Measurements from ENCODE around the gene SH2D3C. TPM values are rescaled to one million over a fixed set of nuclear protein-coding genes. Genes with fewer than 3 reads are reported as not detected.
"Not testable (repeated sequence)": the region's sequence is repeated elsewhere in the genome, so short reads cannot be mapped to it uniquely, and the experiment has no call there.

Gene SH2D3C
- total RNA-seq, 2 experiments from 2014 or later, result 80.8 to 81.9 TPM

DNA sequence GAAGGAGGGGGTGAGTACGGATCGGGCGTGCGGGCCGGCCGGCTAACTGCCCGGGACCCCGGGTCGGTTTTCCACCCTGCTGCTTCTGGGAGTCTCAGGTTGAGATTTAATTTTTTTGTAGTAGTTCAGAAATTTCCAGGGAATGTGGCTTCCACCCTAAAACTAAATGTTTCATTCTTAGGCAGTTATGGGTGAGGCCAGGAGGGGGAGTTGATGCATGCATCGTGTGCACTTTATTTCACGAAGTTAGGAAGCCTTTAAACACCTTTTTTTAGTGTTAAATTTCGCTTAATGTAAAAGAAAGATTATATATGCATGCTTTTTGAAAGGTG is 8.3 kb upstream of the SH2D3C start:
- Mint-ChIP-seq H3K4me1 (peaks cover 69% of the 10 kb centered on the region), H3K9me3 (no peaks in the 10 kb centered on the region), H3K4me3 (peak overlapping the region; percentile 97), H3K36me3 (ENCODE audit: low read depth) (peaks cover 53% of the 10 kb centered on the region), H3K27ac (peak overlapping the region; percentile 81), H3K27me3 (no peaks in the 10 kb centered on the region)
- CTCF ChIA-PET, result interaction anchor here (0.9 to 4.6 kb wide), 9 partner anchors 10 to 156 kb away, joined by 3 to 36 read pairs (median 3); partner anchors contain the start of gene TOR2A
- no peak for DNase-seq
- POLR2A ChIA-PET, result interaction anchor here (0.9 to 7.0 kb wide), 7 partner anchors 10 to 119 kb away, joined by 3 to 77 read pairs (median 9); partner anchors contain the start of gene TOR2A

DNA sequence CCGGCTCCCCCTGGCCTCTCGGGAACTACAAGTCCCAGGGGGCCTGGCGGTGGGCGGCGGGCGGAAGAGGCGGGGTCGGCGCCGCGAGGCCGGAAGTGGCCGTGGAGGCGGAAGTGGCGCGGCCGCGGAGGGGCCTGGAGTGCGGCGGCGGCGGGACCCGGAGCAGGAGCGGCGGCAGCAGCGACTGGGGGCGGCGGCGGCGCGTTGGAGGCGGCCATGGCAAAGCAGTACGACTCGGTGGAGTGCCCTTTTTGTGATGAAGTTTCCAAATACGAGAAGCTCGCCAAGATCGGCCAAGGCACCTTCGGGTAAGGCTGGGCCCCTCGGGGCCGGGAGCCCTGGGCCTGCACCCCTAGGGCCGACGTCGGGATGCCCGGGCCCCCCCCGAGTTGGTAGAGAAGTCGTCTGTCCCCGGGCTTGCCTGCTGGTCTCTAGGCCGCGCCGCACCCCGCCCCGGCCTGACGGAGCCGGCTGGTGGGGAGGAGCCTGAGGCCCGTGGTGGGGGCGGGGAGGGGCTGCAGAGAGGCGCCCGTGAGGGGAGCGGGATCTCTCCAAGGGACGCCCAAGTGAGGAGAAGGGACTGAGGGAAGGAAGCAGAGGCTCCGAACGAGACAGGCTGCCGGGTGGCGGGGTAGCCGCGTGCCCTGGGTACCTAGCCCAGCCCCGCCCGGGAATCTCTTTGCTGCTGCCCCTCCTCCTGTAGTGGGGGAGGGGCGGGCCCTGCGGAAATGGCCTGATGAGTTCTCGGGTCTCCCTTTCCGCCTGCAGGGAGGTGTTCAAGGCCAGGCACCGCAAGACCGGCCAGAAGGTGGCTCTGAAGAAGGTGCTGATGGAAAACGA is 7.7 kb upstream of the SH2D3C start, which contains the start of gene CDK9:
TSS of gene CDK9 (plus strand) at position 102 of the 840 bp plus-strand sequence. CDS start at position 217, 115 bp downstream.
- ChIA-PET POLR2A (interaction anchor here (0.6 to 7.0 kb wide), 25 partner anchors 10 to 389 kb away, joined by 3 to 77 read pairs (median 7); partner anchors contain the start of genes FPGS, LRSAM1, NAIF1 and RPL12), CTCF (interaction anchor here (0.7 to 7.3 kb wide), 14 partner anchors 10 to 306 kb away, joined by 3 to 90 read pairs (median 4); partner anchors contain the start of gene TOR2A)
- Mint-ChIP-seq H3K4me1 (peaks cover 74% of the 10 kb centered on the region), H3K9me3 (no peaks in the 10 kb centered on the region), H3K36me3 (ENCODE audit: low read depth) (peaks cover 48% of the 10 kb centered on the region), H3K27me3 (no peaks in the 10 kb centered on the region), H3K27ac (peak within 1 kb of the TSS; percentile 93), H3K4me3 (peak within 1 kb of the TSS; percentile 97)
- DNase-seq, result peak; percentile 95

DNA sequence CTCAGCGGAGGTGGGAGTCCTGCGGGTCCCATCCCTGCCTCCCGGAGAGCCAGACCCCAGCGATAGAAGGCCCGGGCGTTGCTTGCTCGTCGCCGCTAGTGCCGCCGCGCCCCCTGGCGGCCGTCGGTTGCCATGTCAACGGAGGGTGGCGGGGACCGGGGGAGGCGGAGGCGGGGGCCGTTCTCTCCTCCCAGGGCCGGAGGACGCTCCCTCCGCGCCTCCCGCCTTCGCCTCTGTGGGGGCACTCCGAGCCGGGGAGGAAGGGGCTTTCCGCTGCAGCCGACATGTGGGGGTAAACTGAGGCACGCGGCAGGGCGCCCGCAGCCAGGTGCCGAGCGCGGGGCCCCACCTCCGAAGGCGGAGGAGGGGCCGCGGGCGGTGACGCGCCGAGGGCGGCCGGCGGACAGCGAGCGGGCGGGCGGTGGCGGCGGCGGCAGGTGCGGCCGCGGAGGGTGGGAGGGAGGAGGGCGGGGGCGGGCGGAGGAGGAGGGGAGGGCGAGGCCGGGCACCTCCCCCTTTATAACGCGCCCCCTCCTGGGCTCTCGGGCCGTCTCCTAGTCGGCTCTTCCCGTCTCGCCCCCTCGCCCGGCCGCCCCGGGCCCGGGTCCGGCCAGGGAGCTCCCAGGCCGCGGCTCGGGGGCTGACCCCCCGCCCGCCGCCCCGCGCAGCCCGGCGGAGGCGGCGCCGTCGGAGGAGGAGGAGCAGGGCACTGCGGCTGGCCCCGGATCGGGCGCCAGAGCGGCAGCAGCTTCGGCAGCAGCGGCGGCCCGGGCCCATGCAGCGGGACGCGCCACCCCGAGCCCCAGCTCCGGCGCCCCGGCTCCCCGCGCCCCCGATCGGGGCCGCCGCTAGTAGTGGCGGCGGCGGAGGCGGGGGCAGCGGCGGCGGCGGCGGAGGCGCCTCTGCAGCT is 6.8 kb upstream of the SH2D3C start:
- no peaks in the 10 kb centered on the region for H3K9me3 Mint-ChIP-seq
- H3K27me3 Mint-ChIP-seq, result no peaks in the 10 kb centered on the region
- peaks cover 78% of the 10 kb centered on the region for H3K4me1 Mint-ChIP-seq
- H3K27ac Mint-ChIP-seq, result peak overlapping the region; percentile 93
- ChIA-PET CTCF (interaction anchor here (0.7 to 7.3 kb wide), 17 partner anchors 10 to 307 kb away, joined by 3 to 90 read pairs (median 4); partner anchors contain the start of gene TOR2A), POLR2A (interaction anchor here (0.6 to 7.0 kb wide), 30 partner anchors 9 to 388 kb away, joined by 3 to 77 read pairs (median 5); partner anchors contain the start of genes FPGS, LRSAM1, NAIF1 and RPL12)
- H3K36me3 Mint-ChIP-seq (ENCODE audit: low read depth), result peaks cover 41% of the 10 kb centered on the region
- peak overlapping the region; percentile 97 for H3K4me3 Mint-ChIP-seq
- peak; percentile 93 for DNase-seq

DNA sequence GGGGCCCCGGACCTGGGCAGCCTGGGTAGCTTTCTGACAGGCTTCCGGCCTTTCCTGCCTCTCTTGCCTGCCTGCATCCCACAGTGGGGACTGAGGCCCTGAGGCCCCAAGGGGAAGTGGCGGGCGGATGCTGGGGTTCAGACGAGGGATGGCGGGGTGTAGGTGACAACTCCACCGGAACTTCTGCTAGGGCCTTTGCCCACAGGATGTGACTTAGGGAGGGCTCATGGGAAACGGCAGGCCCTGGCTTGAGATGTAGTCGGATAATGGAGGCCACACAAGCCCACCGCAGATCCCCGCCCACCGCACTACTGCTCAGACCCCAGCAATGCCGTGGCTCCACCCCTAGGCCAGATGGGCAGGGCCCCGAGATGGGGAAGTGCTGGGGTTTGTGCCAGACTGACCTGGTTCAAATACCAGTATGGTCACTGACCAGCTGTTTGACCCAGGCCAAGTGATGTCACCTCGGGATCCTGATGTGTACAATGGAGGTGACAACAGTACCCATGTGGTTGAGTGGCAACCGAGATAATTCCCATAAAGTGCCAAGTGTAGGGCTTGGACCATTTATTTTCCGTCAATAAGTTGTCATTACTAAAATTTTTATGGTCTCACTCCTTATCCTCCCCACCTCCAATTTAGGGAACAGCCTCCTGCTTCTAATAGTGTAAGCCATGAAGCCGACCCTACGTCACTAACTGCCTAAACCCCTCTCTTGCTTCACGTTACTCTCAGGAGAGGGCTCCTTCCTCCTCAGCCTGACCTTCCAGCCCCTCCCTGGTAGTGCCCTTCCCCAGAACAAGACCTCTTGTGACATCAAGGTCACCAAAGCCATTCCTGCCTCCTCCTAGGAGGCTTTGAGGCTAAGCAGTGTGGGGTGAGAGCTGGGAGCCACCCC is 4.9 kb upstream of the SH2D3C start:
- CTCF ChIA-PET, result interaction anchor here (0.6 to 7.3 kb wide), 13 partner anchors 10 to 405 kb away, joined by 3 to 90 read pairs (median 4); partner anchors contain the start of genes ST6GALNAC4 and TOR2A

DNA sequence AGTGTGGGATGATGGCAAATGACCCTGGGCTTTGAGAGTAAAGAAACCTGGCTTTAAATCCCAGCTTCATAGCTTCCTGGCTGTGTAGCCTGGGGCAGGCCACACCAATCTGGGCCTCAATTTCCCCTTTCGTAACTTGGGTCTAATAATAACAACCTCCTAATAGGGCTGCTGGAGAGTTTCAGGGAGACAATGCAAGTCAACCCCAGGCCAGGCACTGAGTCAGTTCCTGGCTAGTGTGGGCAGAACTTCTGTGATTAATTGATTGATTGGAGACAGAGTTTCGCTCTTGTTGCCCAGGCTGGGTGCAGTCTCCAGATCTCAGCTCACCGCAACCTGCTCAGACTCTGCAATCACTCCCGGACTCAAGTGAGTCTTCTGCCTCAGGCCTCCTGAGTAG is 3.3 kb upstream of the SH2D3C start:
- no peaks in the 10 kb centered on the region for H3K27me3 Mint-ChIP-seq
- DNase-seq, result no peak
- peak overlapping the region; percentile 93 for H3K27ac Mint-ChIP-seq

More for the DNA sequence above, 4.9 kb upstream of the SH2D3C start:
- no peaks in the 10 kb centered on the region for H3K27me3 Mint-ChIP-seq
- peak overlapping the region; percentile 93 for H3K27ac Mint-ChIP-seq
- H3K36me3 Mint-ChIP-seq (ENCODE audit: low read depth), result peaks cover 25% of the 10 kb centered on the region
- peak overlapping the region; percentile 82 for H3K4me3 Mint-ChIP-seq
- peaks cover 76% of the 10 kb centered on the region for H3K4me1 Mint-ChIP-seq
- peak; percentile 91 for DNase-seq
- no peaks in the 10 kb centered on the region for H3K9me3 Mint-ChIP-seq
- POLR2A ChIA-PET, result interaction anchor here (0.6 to 7.0 kb wide), 14 partner anchors 10 to 332 kb away, joined by 3 to 77 read pairs (median 3); partner anchors contain the start of genes LRSAM1, RPL12 and TOR2A

DNA sequence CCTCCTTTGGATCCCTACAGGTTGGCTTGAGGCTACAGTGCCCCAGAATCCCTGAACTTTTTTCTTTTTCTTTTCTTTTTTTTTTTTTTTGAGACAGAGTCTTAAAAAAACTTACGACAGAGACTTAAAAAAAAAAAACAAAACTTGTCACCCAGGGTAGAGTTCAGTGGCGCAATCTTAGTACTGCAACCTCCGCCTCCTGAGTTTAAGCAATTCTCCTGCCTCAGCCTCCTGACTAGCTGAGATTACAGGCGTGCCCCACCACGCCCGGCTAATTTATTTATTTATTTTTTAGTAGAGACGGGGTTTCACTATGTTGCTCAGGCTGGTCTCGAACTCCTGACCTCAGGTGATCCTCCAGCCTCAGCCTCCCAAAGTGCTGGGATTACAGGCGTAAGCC is 2.4 kb upstream of the SH2D3C start:
- CTCF ChIA-PET, result interaction anchor here (0.6 to 7.3 kb wide), 3 partner anchors 12 to 533 kb away, joined by 3 to 90 read pairs (median 3); partner anchors contain the start of gene TOR2A
- DNase-seq, H3K9me3 Mint-ChIP-seq: not testable (repeated sequence)

More for the DNA sequence above, 3.3 kb upstream of the SH2D3C start:
- Mint-ChIP-seq H3K9me3 (no peaks in the 10 kb centered on the region), H3K4me3 (peak overlapping the region; percentile 60), H3K4me1 (peaks cover 65% of the 10 kb centered on the region), H3K36me3 (ENCODE audit: low read depth) (peaks cover 23% of the 10 kb centered on the region)
- ChIA-PET CTCF (interaction anchor here (1.6 to 7.3 kb wide), 3 partner anchors 13 to 136 kb away, joined by 3 to 90 read pairs (median 7); partner anchors contain the start of gene ST6GALNAC4), POLR2A (interaction anchor here (1.2 to 7.0 kb wide), 6 partner anchors 11 to 189 kb away, joined by 3 to 77 read pairs (median 4); partner anchors contain the start of gene TOR2A)

DNA sequence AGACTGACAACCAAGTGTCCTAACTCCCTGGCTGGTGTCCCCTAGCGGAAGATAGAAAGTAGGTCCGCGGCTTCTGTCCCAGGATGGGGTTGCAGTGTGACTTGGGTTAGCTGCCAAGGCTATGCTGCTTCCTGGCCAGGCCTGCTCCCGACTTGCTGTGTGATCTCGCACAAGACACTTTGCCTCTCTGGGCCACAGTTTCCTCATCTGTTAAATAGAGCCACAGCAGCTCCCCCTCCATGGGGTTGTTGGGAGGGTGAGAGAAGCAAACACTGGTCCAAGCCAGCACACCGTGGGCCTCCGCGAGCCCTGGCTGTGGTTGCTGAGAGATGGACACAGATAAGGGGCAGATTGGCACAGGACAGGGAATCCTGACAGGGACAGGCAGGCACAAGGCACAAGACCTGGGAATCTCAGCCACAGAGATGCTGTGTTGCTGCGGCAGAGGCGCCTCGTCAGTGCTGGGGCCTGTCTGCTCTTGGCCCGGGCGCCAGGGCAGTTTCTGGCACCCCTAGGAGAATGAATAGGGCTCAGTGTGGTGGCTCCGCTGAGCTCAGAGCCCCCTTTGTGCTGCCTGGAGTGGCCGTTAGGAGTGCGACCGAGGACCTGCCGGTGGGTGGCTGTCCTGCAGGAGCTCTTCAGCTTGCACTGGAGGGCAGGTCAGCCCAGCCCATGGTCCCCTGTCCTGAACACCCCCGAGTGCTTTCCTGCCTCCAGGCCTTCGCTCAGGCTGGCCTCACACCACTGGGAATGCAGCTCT is 1.8 kb upstream of the SH2D3C start:
- CTCF ChIA-PET, result interaction anchor here (0.6 to 7.3 kb wide), 4 partner anchors 12 to 532 kb away, joined by 3 to 90 read pairs (median 11); partner anchors contain the start of gene TOR2A
- no peak for DNase-seq

More for the DNA sequence above, 2.4 kb upstream of the SH2D3C start:
- POLR2A ChIA-PET, result interaction anchor here (2.4 kb wide), 1 partner anchor 10 kb away, joined by 9 read pairs; no protein-coding TSS in a partner anchor
- Mint-ChIP-seq H3K36me3 (ENCODE audit: low read depth) (peaks cover 26% of the 10 kb centered on the region), H3K27ac (peak overlapping the region; percentile 99), H3K4me1 (peaks cover 66% of the 10 kb centered on the region)
- H3K27me3 Mint-ChIP-seq, H3K4me3 Mint-ChIP-seq: not testable (repeated sequence)

DNA sequence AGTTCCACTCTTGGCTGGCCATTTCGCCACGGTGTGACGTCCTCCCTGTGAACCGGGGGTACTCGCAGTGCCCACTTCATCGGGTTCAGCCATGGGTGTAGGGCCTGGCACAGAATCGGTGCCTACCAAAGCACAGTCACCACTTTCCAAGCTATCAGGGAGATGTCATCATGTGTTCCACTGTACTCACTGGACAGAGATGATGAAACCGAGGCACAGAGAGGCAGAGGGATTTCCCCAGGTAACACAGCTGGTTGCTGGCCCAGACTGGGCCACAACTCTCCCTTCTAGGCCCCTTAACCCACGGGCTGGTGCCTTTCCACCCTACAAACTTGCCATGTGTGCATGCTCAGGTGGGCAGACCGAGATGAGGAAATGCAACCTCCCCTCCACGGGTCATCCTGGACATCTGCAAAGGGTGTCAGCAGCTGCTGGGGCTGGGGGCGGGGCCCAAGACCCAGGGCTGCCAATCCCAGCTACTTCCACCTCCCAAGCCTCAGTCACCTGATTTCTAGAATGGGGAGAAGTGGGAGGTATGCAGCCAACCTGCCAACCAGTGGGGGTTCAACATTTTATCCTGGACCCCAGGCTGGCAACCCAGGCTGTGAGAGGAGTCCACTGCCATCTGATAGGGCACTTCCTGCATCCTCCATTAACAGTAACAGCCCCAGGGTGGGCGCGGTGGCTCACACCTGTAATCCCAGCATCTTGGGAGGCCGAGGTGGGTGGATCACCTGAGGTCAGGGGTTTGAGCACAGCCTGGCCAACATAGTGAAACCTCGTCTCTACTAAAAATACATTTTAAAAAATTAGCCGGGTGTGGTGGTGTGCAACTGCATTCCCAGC is 893 bp upstream of the SH2D3C start:
- Mint-ChIP-seq H3K27ac (peak overlapping the region; percentile 99), H3K4me3 (peak overlapping the region; percentile 100), H3K9me3 (no peaks in the 10 kb centered on the region), H3K27me3 (no peaks in the 10 kb centered on the region), H3K4me1 (peaks cover 67% of the 10 kb centered on the region), H3K36me3 (ENCODE audit: low read depth) (peaks cover 28% of the 10 kb centered on the region)
- ChIA-PET POLR2A (interaction anchor here (0.8 to 2.4 kb wide), 14 partner anchors 8 to 328 kb away, joined by 3 to 10 read pairs (median 4); partner anchors contain the start of genes LRSAM1, RPL12 and TOR2A), CTCF (interaction anchor here (0.5 to 7.3 kb wide), 6 partner anchors 11 to 256 kb away, joined by 3 to 90 read pairs (median 4); partner anchors contain the start of gene TOR2A)
- peak; percentile 69 for DNase-seq

More for the DNA sequence above, 1.8 kb upstream of the SH2D3C start:
- Mint-ChIP-seq H3K9me3 (no peaks in the 10 kb centered on the region), H3K36me3 (ENCODE audit: low read depth) (peaks cover 26% of the 10 kb centered on the region), H3K4me3 (peak overlapping the region; percentile 41), H3K27ac (peak overlapping the region; percentile 99), H3K4me1 (peaks cover 66% of the 10 kb centered on the region), H3K27me3 (no peaks in the 10 kb centered on the region)
- POLR2A ChIA-PET, result interaction anchor here (1.1 to 2.4 kb wide), 4 partner anchors 9 to 329 kb away, joined by 3 to 9 read pairs (median 6); partner anchors contain the start of genes LRSAM1 and RPL12

DNA sequence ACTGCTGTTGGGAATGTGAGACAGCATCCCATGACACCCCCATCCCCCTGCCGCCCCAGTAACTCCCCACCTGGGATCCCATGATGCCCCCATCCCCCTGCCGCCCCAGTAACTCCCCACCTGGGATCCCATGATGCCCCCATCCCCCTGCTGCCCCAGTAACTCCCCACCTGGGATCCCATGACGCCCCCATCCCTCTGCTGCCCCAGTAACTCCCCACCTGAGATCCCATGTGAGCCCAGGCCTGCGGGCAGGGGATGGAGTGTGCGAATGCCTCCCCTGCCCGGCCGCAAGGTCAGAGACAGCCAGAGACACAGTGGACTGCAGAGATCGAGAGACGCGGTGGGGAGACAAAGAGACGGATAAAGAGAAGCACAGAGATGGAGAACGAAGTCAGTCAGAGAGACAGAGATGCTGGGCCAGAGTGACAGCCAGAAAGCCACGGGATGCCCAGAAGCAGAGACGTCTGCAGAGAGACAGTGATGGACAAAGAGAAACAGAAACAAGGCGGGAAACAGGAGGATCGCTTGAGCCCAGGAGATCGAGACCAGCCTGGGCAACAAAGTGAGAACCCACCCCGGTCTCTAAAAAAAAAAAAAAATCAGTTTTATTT is 992 bp downstream of the SH2D3C start:
- Mint-ChIP-seq H3K9me3 (no peaks in the 10 kb centered on the region), H3K27ac (peak overlapping the region; percentile 99), H3K4me3 (peak overlapping the region; percentile 100), H3K27me3 (no peaks in the 10 kb centered on the region), H3K4me1 (peaks cover 64% of the 10 kb centered on the region), H3K36me3 (ENCODE audit: low read depth) (peaks cover 38% of the 10 kb centered on the region)
- ChIA-PET CTCF (interaction anchor here (0.8 to 3.0 kb wide), 3 partner anchors 10 to 42 kb away, joined by 3 to 19 read pairs (median 5); partner anchors contain the start of gene TOR2A), POLR2A (interaction anchor here (0.9 to 1.9 kb wide), 4 partner anchors 8 to 42 kb away, joined by 3 to 10 read pairs (median 6); partner anchors contain the start of gene TOR2A)
- DNase-seq, result peak; percentile 32

Measured in activated CD4-positive, alpha-beta memory T cell treated with anti-CD3 and anti-CD28 coated beads, Interleukin-2, amount 10 ng/mL, durations not matched to agents 7 days and 5 days (primary cell).